COLO668 (cell line): ENCODE data around the gene VAV2.
"Not testable (repeated sequence)": the region's sequence is repeated elsewhere in the genome, so short reads cannot be mapped to it uniquely, and the experiment has no call there.

ENCODE experiments used
- DNase-seq: peaks from one replicate; lab custom pipeline; 2025; ENCODE audit not compliant: unreplicated experiment; lab: John Stamatoyannopoulos, UW

VAV2 gene

GRCh38 chr9:133971981-133972941 is 19.9 kb downstream of the VAV2 start:
- DNase-seq: peak; percentile 57

DNA sequence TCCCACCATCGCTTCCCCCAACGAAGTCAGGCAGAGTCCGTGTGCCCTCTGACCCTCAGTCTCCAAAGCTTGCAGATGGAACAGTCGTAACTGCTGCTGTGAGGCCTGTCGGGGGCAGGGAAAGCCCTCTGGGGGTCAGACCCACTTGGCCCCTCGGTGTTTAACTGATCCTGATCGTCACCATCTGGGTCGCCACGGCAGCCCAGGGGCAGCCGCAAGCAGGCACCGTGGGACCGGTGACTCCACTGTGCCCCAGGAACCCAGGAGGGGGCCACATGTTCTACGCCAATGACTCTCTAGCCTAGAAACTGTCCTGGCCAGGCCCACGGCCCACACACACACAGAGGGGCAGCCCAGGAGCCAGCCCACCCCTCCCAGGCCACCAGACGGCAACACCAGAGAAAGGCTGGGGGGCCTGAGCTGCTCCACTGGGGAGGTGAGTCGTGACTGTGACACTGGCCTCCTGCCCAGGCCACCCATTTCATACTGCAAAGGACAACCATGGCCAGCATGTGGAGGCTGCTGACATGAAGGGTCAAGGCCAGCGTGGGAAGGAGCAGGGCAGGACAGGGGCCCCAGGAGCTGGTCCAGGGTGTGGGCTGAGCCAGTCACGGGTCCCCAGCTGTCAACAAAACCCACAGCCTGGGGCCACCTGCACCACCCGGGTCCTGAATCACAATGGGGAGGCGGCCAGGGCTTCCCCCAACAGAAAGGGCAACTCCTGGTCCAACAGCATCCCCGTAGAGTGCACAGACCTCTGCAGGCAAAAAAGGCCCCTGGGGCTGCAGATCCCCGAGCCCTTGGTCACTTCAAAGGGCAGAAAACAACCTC is 20.8 kb downstream of the VAV2 start:
- peak; percentile 11 for DNase-seq

DNA sequence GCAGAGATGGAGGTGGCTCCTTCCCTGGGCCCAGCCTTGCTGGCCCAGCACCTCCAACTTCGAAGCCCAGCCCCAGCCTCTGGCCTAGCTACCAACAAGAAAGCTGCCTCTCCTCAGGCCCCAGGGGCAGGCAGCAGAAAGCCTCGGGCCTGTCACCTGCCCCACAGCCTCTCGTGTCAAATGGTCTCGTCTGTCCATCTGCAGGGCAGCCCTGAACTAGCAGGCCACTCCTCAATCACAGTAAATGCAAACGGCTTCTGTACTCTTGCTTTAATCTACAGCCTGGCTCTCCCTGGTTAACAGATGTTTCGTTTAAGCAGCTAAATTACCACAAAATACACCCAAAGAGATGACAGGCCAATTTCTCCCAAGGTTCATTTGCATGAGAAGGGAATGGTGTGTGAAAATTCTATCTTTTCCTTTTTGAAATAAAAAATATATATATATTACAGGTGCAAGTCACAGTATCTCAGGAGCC is 21.5 kb downstream of the VAV2 start:
- DNase-seq: no peak

GRCh38 chr9:133969681-133970580 is 22.2 kb downstream of the VAV2 start:
- DNase-seq: no peak

DNA sequence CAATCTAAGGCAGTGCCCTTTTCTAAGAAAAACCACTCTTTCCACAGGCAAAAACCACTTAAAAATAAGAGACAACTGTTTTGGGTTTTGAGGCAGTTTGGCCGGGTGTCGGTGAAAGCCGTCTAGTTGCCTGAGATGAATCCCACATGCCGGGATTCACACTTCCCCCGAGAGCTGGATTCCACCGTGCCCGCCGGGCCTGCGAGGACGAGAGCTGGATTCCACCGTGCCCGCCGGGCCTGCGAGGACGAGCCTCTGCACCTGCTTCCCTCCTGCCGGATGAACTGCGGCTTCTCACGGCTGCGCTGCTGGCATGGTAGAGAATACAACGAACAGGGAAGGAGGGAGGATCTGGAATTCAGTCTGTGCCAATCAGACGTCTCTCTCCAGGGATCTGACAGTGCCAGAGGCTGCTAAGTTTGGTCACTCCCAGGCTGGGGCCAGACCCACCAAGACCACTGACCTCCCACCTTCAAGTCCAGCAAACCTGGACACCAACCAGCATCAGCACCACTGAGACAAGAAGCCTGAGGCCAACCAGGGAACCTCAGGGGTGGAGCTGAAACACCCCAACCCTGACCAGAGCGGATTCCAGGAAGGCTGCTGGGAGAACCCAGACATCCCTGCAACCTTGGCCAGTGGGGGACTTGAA is 23.0 kb downstream of the VAV2 start:
- DNase-seq: no peak

DNA sequence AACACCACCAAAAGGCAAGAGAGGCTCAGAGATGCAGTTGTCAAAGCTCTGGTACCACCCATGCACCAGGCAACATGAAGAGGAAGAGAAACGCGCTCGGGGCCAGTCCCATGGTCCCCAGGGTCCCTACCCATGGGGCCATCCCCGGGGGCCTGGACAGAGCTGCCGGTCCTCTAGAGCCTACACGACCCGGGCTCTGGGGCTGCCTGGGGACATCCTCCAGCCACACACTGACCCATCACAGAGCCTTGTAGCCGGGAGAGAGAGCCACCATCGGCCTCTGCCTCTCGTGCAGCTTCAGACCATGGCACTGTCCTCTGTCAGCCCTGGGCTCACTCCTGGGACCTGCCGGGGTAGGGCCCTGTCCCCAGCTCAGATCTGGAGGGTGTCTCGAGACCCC is 23.7 kb downstream of the VAV2 start:
- no peak for DNase-seq

- no peak for DNase-seq
These were observed 24.9 kb downstream of the VAV2 start for GRCh38 chr9:133967024-133967741.

- no peak for DNase-seq
These were observed 27.7 kb downstream of the VAV2 start for GRCh38 chr9:133964463-133964862.

DNA sequence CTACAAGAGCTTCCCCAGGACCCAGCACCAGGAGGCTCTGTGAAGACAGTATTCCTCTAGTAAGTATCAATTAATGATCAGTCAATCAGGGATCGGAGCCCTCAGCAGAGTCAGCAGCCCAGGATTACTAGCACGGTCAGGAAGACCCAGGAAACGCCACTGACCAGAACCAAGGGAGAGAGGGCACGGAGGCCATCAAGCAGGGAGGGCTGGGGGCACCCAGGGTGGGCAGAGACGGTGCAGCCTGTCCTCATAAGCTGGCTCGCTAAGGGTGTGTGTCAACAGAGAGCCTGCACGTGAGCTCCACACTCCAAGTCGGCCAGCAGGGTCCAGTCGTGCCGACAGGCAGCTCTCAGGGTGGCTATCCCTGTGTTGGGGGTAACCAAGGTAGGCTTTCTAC is 29.0 kb downstream of the VAV2 start:
- DNase-seq: no peak

GRCh38 chr9:133962341-133962740 is 29.8 kb downstream of the VAV2 start:
- no peak for DNase-seq

GRCh38 chr9:133961226-133962165 is 30.6 kb downstream of the VAV2 start:
- DNase-seq: no peak

DNA sequence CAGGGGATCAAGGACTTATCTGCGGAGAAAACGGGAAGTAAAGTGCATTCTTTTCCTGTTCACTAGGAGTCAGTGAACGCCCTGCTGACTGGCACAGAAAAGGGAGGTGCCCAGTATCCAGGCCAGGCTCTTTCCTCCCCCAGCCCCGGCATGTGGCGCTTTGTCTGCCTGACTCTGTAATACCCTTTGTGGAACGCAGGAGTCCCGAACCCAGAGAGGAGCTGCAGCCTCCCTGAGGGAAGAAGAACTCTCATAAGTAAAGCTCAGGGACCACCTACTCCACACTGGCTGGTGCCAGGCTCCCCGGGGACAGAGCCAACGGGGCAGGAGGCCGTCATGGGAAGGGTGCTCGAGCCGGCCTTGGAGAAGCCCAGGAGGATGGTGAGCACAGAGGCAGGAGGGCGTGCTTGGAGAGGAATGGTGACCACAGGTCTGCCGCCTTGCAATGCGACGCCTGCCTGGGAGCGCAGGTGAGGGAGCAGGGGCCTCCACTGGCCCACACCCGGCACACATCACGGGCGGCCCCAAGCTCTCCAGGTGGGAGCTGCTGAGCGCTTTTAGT is 31.5 kb downstream of the VAV2 start:
- no peak for DNase-seq

DNA sequence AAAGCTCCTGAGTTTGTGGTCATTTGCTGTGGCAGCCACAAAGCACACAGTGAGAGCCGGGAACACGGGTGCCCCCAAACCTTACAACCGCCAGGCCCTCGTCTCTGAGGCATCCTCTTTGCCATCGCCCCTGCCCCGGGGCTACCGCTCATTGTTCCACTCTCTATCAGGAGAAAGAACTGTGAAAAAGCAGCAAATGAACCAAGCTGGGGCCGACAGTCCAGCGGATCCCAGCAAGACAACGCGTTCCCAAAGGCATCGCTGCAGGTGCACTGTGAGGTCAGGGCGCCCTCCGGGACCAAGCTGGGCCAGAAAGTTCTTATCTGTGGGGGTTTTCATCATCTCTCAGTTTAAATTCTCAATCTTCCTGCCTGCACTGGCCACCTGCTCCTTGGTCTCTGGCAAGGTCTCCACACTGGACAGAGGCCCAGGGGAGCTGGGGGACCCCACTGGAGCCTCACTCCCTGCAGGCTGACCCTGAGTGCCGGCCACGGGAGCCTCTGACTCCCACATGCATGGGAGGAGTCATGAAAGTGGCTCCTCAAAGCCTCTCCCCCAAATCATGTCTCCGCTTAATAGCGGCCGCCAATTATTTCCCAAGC is 32.1 kb downstream of the VAV2 start:
- DNase-seq: no peak

- no peak for DNase-seq
These were observed 33.0 kb downstream of the VAV2 start for GRCh38 chr9:133959171-133959570.

GRCh38 chr9:133958756-133959155 is 33.4 kb downstream of the VAV2 start:
- no peak for DNase-seq

GRCh38 chr9:133957772-133958171 is 34.4 kb downstream of the VAV2 start:
- DNase-seq: not testable (repeated sequence)

DNA sequence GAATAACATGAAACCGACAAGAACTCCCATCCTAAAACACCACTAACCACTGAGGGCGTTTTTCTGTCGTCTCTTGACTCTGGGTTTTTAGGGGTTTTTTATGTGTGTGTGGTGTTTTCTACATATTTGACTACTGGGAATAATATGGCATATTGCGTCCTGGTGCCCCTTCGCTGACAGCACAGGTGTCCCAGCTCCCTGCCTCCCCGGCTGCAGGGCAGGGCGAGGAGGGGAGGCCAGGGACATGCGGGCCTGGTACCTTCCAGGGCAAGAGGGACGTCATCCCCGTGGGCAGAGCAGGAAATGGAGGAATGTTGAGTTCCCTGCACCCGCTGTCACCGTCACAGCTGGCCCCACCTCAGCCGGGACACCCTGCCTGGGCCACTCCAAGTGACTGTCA is 34.8 kb downstream of the VAV2 start:
- no peak for DNase-seq
